Hepatic stellate cell (primary cell): Measurements from ENCODE around the gene PDK1.

ENCODE experiments used
- DNase-seq: peaks from one replicate; pipeline ENCODE4 v3.0.0; 2011; ENCODE audit warnings: low spot score

Gene PDK1

DNA sequence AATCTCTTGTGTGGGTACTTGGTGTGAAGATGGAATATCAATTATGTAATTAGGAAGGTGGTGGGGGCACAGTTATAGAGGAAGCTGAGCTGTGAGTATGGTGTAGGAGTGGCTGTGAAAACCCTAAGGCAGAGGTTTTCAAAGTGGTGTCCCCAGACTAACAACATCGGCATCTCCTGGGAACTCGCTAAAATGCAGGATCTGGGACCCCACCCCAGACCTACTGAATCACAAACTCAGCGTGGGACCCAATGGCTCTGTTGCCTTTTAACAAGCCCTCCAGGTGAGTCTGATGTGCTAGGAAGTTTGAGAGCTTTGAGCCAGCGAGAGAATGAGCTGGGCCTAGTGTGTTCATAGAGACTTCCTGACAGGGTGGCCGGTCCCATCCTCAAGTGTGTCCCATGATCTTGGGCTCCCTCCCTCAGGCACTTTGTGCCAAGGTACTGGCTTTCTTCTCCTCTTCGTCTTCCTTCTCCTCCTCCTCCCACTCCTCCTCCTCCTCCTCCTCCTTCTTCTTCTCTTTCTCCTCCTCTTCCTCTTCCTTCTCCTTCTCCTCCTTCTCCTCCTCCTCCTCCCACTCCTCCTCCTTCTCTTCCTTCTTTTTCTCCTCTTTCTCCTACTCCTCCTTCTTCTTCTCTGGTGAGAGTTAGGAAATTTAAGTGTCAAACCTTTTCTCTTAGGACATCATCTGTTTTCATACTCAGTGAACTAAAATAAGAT, 86.6 kb downstream of the PDK1 start:
- no peak for DNase-seq

GRCh38 chr2:172643142-172643541, 87.3 kb downstream of the PDK1 start:
- no peak for DNase-seq

GRCh38 chr2:172647439-172647838, 91.5 kb downstream of the PDK1 start:
- peak; percentile 27 for DNase-seq

DNA sequence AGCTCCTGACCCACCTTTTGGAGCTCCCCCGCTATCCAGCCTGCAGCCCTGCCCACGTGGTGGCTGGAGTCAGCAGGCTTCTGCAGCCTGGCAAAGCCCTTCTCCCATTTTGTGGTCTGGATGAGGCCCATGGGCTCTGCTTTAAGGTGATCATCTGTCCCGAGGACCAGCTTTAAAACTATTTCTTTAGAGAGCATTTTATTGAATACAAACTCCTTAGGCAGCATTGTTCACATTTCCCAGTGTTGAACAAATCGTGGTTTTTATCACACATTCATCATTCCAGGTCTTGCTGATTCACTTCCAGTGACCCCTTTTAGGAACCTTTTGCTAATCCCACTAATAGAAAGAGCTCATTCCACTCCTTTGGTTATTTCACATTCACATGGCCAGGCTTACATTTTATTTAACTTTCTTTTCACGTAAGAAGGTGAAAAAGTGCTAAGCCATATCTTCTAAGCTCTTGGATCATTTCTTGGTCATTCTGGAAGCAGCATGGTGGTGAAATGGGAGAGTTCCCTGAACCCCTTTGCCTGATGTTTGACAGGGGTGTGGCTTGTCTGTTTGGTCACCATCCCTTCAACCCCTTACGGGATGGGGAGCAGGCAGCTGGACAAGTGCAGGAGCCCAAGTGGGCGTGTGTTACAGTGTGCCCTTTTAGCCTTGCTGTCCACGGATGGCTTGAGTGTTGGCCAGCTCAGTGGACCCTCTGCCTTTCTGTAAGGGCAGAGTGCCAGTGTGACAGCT, 99.4 kb downstream of the PDK1 start:
- DNase-seq, result peak; percentile 45

DNA sequence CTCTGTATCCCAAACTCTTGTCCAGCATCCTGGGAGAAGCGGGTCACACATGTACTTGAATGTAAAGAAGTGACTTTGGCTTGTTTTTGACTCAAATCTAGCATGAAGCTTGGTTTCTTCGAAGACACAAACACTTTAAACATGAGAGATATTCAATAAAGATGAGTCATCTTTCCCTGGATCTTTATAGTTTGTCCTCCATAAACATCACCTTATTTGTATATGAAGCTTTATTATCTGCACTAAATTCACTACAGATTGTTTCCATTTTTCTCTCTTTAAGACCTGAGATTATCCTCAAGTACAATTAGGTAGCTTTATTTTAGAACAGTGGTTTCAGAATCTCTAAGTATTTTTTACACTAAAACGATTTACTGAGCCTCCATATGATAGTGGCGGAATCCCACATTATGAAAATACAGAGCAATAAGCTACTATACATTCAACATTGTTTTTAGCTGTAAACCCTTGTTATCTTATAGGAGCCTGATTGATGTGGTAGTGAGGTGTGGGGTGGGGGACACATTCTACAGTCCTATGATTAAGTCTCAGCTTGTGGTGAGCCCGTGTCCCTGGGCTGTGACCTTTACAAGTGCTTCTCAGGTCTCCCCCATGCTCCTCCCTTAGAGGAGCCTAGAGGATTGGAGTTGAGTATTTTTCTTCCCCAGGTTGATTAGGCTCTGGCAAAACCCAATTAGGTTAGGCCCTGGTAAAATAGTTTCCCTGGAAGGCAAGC, 100.1 kb downstream of the PDK1 start:
- no peak for DNase-seq
